Measurements from ENCODE around the gene ZC2HC1B. TPM values are rescaled to one million over a fixed set of nuclear protein-coding genes. Genes with fewer than 3 reads are reported as not detected.

ZC2HC1B gene, protein sequence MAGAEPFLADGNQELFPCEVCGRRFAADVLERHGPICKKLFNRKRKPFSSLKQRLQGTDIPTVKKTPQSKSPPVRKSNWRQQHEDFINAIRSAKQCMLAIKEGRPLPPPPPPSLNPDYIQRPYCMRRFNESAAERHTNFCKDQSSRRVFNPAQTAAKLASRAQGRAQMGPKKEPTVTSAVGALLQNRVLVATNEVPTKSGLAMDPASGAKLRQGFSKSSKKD
- not detected in 2 replicates for total RNA-seq

GRCh38 chr6:143864234-143864633 is at the start of gene ZC2HC1B:
Gene ZC2HC1B, plus strand, starts transcription at chr6:143864474. Its CDS starts 66 bp downstream, at chr6:143864540.

DNA sequence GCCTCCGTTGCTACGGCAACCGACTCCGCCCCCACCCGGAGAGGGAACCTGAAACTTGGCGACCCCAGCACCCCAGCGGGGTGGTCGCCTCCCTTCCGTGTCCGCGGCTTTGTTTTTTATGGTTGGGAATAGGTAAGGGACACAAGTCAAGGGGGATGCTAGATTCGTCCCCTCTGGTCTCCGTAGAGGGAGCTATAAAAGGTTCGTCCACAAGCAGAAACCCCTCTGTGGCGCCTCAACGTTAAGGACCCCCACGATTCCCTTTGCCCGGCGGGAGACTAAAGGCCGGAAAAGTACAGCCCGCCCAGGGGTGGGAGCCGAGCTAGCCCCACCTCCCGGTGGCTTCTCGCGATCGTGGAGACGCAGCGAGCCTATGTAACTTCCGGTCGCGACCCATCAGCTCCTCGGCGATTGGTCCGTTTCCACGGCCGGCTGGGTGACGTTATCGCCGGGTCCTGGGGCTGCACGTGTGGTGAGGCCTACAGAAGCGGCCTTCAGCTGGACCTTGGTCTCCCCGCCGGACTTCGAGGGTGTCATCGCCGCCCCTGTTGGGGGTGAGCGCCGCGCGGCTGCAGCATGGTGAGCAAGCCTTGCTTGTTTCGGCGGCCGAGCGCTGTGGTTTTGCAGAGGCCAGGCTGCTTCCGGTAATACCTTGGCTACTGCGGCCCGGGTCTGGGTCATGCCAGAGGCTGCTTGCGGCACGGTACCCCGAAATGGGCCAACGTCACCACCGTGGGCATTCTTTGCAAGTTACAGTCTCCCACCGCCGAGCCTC is 21.2 kb upstream of the ZC2HC1B start, which contains the start of gene LTV1:
TSS of gene LTV1 (plus strand) at position 437 of the 775 bp plus-strand sequence. CDS start at position 577, 140 bp downstream.

Other genes starting within 250 kb of the ZC2HC1B start
- gene PHACTR2, start 186.5 kb upstream of the ZC2HC1B start, total RNA-seq = 81.7 and 114 TPM in 2 replicates
- gene LTV1, start 21.1 kb upstream of the ZC2HC1B start, total RNA-seq = 25.3 and 26.8 TPM in 2 replicates
- gene PLAGL1, start 143.8 kb downstream of the ZC2HC1B start, total RNA-seq = 5.4 and 8.7 TPM in 2 replicates
- 107 and 150 TPM in 2 replicates for gene SF3B5, start 231.1 kb downstream of the ZC2HC1B start, total RNA-seq

All from endothelial cell of coronary artery (primary cell).